ENCODE measurements around the gene ZBTB37. TPM values are rescaled to one million over a fixed set of nuclear protein-coding genes. Genes with fewer than 3 reads are reported as not detected.

Gene ZBTB37
- total RNA-seq, 1 donor from 2014 or later = 15.6 TPM

Other genes starting within 250 kb of the ZBTB37 start
- not detected for gene TEX50, start 233.0 kb upstream of the ZBTB37 start, total RNA-seq
- gene ANKRD45, start 198.5 kb upstream of the ZBTB37 start, total RNA-seq = 4.2 TPM
- 24.9 TPM for gene KLHL20, start 153.4 kb upstream of the ZBTB37 start, total RNA-seq
- gene DARS2, start 43.7 kb upstream of the ZBTB37 start, total RNA-seq = 17.1 TPM
- 6.9 TPM for gene CENPL, start 43.5 kb upstream of the ZBTB37 start, total RNA-seq
- 282 TPM for gene GAS5, start 391 bp upstream of the ZBTB37 start, total RNA-seq
- 0.30 TPM for gene SERPINC1, start 48.9 kb downstream of the ZBTB37 start, total RNA-seq
- gene RC3H1, start 154.0 kb downstream of the ZBTB37 start, total RNA-seq = 41.1 TPM